HepG2 (cell line): ENCODE data around the gene ANAPC1. TPM values are rescaled to one million over a fixed set of nuclear protein-coding genes. Genes with fewer than 3 reads are reported as not detected.

Experiments
- FIP1L1 ChIP-seq: fragments of 200-400 bp; formaldehyde crosslinking; IDR thresholded peaks from 2 replicates; pipeline ENCODE4 v1.6.1; 2018; ENCODE audit warnings: low read depth, mild to moderate bottlenecking, low read length, moderate library complexity, borderline replicate concordance; ENCODE audit not compliant: insufficient read depth
- FOSL2 ChIP-seq: sonication (generic); formaldehyde crosslinking; IDR thresholded peaks from 2 replicates; pipeline ENCODE4 v1.4.0; 2020; ENCODE audit warnings: missing genetic modification reagents
- GATAD2A ChIP-seq: IDR thresholded peaks from 2 replicates; pipeline ENCODE4 v1.6.1; 2016
- HNRNPK ChIP-seq: fragments of 200-400 bp; formaldehyde crosslinking; IDR thresholded peaks from 2 replicates; pipeline ENCODE4 v1.6.1; 2018; ENCODE audit warnings: low read length, low read depth, moderate library complexity, mild to moderate bottlenecking; ENCODE audit not compliant: poor library complexity, severe bottlenecking
- HOXA5 ChIP-seq: sonication (generic); formaldehyde crosslinking; IDR thresholded peaks from 2 replicates; pipeline ENCODE4 v1.4.0; 2020; ENCODE audit warnings: missing genetic modification reagents
- SIN3A ChIP-seq: IDR thresholded peaks from 2 replicates; pipeline ENCODE4 v1.6.1; 2011; ENCODE audit warnings: low read depth, mild to moderate bottlenecking, control low read depth, low read length, borderline replicate concordance
- SMAD9 ChIP-seq: sonication (generic); formaldehyde crosslinking; IDR thresholded peaks from 2 replicates; pipeline ENCODE4 v1.5.1; 2020; ENCODE audit warnings: mild to moderate bottlenecking, missing genetic modification reagents
- SOX5 ChIP-seq: IDR thresholded peaks from 2 replicates; pipeline ENCODE4 v1.6.1; 2016; ENCODE audit warnings: borderline replicate concordance
- TBX3 ChIP-seq: fragments of 450-650 bp; IDR thresholded peaks from 2 replicates; pipeline ENCODE4 v1.6.1; 2017; ENCODE audit warnings: antibody characterized with exemption, mild to moderate bottlenecking, inconsistent platforms, borderline replicate concordance
- ZMAT5 ChIP-seq: sonication (generic); formaldehyde crosslinking; IDR thresholded peaks from 2 replicates; pipeline ENCODE4 v1.5.0; 2020; ENCODE audit warnings: mild to moderate bottlenecking, low read depth, missing genetic modification reagents, borderline replicate concordance
- ZNF205 ChIP-seq: IDR thresholded peaks from 2 replicates; pipeline ENCODE4 v1.6.1; 2018; ENCODE audit warnings: missing biosample characterization, missing genetic modification reagents
- ZNF343 ChIP-seq: sonication (generic); formaldehyde crosslinking; IDR thresholded peaks from 2 replicates; pipeline ENCODE4 v1.4.0; 2020; ENCODE audit warnings: mild to moderate bottlenecking, missing genetic modification reagents
- ZNF496 ChIP-seq: sonication (generic); formaldehyde crosslinking; IDR thresholded peaks from 2 replicates; pipeline ENCODE4 v1.8.1; 2023; ENCODE audit warnings: mild to moderate bottlenecking, moderate library complexity, missing genetic modification reagents; ENCODE audit not compliant: insufficient replicate concordance
- ZNF543 ChIP-seq: sonication (generic); formaldehyde crosslinking; IDR thresholded peaks from 2 replicates; pipeline ENCODE4 v1.4.0; 2020; ENCODE audit warnings: mild to moderate bottlenecking, missing genetic modification reagents
- ZNF562 ChIP-seq: sonication (generic); formaldehyde crosslinking; IDR thresholded peaks from 2 replicates; pipeline ENCODE4 v1.8.0; 2022; ENCODE audit warnings: missing genetic modification reagents, borderline replicate concordance
- ZSCAN21 ChIP-seq: sonication (generic); formaldehyde crosslinking; IDR thresholded peaks from 2 replicates; pipeline ENCODE4 v1.8.0; 2022; ENCODE audit warnings: mild to moderate bottlenecking, missing genetic modification reagents, moderate library complexity, borderline replicate concordance
- ZSCAN29 ChIP-seq: sonication (generic); formaldehyde crosslinking; conservative IDR thresholded peaks from 2 replicates; pipeline ENCODE4 v1.4.0; 2020; ENCODE audit warnings: mild to moderate bottlenecking, missing genetic modification reagents
- polyA plus RNA-seq, 8 experiments: library from polyadenylated mRNA; depleted of rRNA in 3 of 8; stranded (reverse) in 7 of 8; unstranded in 1 of 8; fragments of >200 nt; fragmentation: Illumina TruSeq in 4 of 8; extraction: Trizol in 4 of 8; gene quantifications; 2 replicates each; pipeline versions ENCODE4 v1.2.1 to v1.2.3, GENCODE V29; 2011 to 2016; ENCODE audit warnings: low read depth in 4 of 8, missing spikeins in 1 of 8, mixed read lengths in 1 of 8; ENCODE audit not compliant: insufficient read depth in 1 of 8
- total RNA-seq, 5 experiments: library from RNA; depleted of rRNA; stranded (reverse); fragments of >200 nt; fragmentation: Illumina TruSeq; extraction: Trizol; gene quantifications; 2 replicates each; pipeline ENCODE4 v1.2.3, GENCODE V29; 2016; ENCODE audit warnings: low read depth in 1 of 5
- TF ChIP-seq, protein P1 (sequence below): sonication (generic); formaldehyde crosslinking; IDR thresholded peaks from 2 replicates; pipeline ENCODE4 v1.9.0; 2022; ENCODE audit warnings: missing genetic modification reagents, mild to moderate bottlenecking, borderline replicate concordance
- TF ChIP-seq, protein P2 (sequence below): sonication (generic); formaldehyde crosslinking; IDR thresholded peaks from 2 replicates; pipeline ENCODE4 v1.5.1; 2020; ENCODE audit warnings: mild to moderate bottlenecking, missing genetic modification reagents, moderate library complexity
- TF ChIP-seq, protein P3 (sequence below): sonication (generic); formaldehyde crosslinking; IDR thresholded peaks from 2 replicates; pipeline ENCODE4 v1.4.0; 2020; ENCODE audit warnings: mild to moderate bottlenecking, low read depth, missing genetic modification reagents
- TF ChIP-seq, protein P4 (sequence below): sonication (generic); formaldehyde crosslinking; IDR thresholded peaks from 2 replicates; pipeline ENCODE4 v1.5.1; 2020; ENCODE audit warnings: missing genetic modification reagents, mild to moderate bottlenecking, borderline replicate concordance

The ANAPC1 gene
- total and polyA plus RNA-seq, 2 of the 13 experiments (the other 11 are each of a cell fraction or from before 2014, with no cell fraction given): 50.0 to 89.7 TPM

GRCh38 chr2:111898703-111899514 lies 14.9 kb upstream of the ANAPC1 start (continued):
- TF ChIP-seq GATAD2A (CRISPR knock-in tag) (peak; percentile 14; the same call in 1 of the 2 replicates), TBX3 (no peak), ZNF496 (no peak), SIN3A (no peak), ZNF543 (0 out of 2 replicates have a peak, but pooled peaks have one; percentile 7), ZNF343 (CRISPR knock-in tag) (no peak), SOX5 (CRISPR knock-in tag) (no peak), ZSCAN29 (CRISPR knock-in tag) (peak; percentile 53; the same call in 1 of the 2 replicates), ZNF205 (CRISPR knock-in tag) (no peak; the same call in 1 of the 2 replicates), FIP1L1 (no peak), ZNF562 (CRISPR knock-in tag) (no peak), FOSL2 (CRISPR knock-in tag) (peak; percentile 19; the same call in 1 of the 2 replicates), ZMAT5 (CRISPR knock-in tag) (no peak), HNRNPK (peak; percentile 7), HOXA5 (CRISPR knock-in tag) (peak; percentile 87; the same call in 1 of the 2 replicates), SMAD9 (CRISPR knock-in tag) (no peak), ZSCAN21 (no peak; the same call in 1 of the 2 replicates)
- TF ChIP-seq, protein P1, sequence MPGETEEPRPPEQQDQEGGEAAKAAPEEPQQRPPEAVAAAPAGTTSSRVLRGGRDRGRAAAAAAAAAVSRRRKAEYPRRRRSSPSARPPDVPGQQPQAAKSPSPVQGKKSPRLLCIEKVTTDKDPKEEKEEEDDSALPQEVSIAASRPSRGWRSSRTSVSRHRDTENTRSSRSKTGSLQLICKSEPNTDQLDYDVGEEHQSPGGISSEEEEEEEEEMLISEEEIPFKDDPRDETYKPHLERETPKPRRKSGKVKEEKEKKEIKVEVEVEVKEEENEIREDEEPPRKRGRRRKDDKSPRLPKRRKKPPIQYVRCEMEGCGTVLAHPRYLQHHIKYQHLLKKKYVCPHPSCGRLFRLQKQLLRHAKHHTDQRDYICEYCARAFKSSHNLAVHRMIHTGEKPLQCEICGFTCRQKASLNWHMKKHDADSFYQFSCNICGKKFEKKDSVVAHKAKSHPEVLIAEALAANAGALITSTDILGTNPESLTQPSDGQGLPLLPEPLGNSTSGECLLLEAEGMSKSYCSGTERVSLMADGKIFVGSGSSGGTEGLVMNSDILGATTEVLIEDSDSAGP: peak; percentile 68; the same call in 1 of the 2 replicates
- TF ChIP-seq, protein P2, sequence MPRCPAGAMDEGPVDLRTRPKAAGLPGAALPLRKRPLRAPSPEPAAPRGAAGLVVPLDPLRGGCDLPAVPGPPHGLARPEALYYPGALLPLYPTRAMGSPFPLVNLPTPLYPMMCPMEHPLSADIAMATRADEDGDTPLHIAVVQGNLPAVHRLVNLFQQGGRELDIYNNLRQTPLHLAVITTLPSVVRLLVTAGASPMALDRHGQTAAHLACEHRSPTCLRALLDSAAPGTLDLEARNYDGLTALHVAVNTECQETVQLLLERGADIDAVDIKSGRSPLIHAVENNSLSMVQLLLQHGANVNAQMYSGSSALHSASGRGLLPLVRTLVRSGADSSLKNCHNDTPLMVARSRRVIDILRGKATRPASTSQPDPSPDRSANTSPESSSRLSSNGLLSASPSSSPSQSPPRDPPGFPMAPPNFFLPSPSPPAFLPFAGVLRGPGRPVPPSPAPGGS (CRISPR knock-in tag): peak; percentile 21; the same call in 1 of the 2 replicates
- TF ChIP-seq, protein P3, sequence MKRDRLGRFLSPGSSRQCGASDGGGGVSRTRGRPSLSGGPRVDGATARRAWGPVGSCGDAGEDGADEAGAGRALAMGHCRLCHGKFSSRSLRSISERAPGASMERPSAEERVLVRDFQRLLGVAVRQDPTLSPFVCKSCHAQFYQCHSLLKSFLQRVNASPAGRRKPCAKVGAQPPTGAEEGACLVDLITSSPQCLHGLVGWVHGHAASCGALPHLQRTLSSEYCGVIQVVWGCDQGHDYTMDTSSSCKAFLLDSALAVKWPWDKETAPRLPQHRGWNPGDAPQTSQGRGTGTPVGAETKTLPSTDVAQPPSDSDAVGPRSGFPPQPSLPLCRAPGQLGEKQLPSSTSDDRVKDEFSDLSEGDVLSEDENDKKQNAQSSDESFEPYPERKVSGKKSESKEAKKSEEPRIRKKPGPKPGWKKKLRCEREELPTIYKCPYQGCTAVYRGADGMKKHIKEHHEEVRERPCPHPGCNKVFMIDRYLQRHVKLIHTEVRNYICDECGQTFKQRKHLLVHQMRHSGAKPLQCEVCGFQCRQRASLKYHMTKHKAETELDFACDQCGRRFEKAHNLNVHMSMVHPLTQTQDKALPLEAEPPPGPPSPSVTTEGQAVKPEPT (CRISPR knock-in tag): no peak
- TF ChIP-seq, protein P4, sequence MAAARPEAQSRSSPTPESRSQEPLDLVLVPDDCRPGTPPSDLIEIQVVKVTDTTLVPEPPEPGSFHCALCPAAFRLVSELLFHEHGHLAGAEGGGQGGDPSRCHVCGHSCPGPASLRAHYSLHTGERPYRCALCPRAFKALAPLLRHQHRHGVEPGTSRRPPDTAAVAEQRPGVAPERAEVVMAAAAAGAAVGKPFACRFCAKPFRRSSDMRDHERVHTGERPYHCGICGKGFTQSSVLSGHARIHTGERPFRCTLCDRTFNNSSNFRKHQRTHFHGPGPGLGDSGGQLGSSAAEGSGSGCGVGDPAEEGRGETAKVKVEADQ (CRISPR knock-in tag): peak; percentile 80; the same call in 1 of the 2 replicates
